HAP-1 (cell line): ENCODE measurements around the gene RPL21.

Source experiments
- DNase-seq, 2 experiments: peaks; one replicate each; pipeline ENCODE4 v3.0.0-alpha.2; 2016 to 2020; ENCODE audit warnings: low spot score in 2 of 2
- H3K27me3 ChIP-seq: fragments of 250-450 bp; sonication (Bioruptor Pico); 2 replicates; pipeline ENCODE4 v1.5.1; 2020; ENCODE audit warnings: low read depth, mild to moderate bottlenecking, moderate library complexity
- H3K36me3 ChIP-seq: fragments of 250-450 bp; sonication (Bioruptor Pico); replicated peaks from 2 replicates; pipeline ENCODE4 v1.5.1; 2020; ENCODE audit warnings: mild to moderate bottlenecking
- H3K4me1 ChIP-seq: fragments of 250-450 bp; sonication (Bioruptor Pico); 2 replicates; pipeline ENCODE4 v1.5.1; 2020; ENCODE audit warnings: mild to moderate bottlenecking
- H3K4me3 ChIP-seq: fragments of 250-450 bp; sonication (Bioruptor Pico); 2 replicates; pipeline ENCODE4 v1.5.1; 2020; ENCODE audit warnings: mild to moderate bottlenecking, moderate library complexity
- H3K9me3 ChIP-seq: fragments of 250-450 bp; sonication (Bioruptor Pico); 2 replicates; pipeline ENCODE4 v1.5.1; 2020; ENCODE audit warnings: mild to moderate bottlenecking, moderate library complexity
- in situ Hi-C: fragments of 300-500 bp; cut with MboI; formaldehyde crosslinking; loops from 3 replicates; pipeline ENCODE4 v1.14.3; 2020; ENCODE audit warnings: low sequenced_read_pairs, inconsistent platforms, mixed read lengths

The RPL21 gene

GRCh38 chr13:27264648-27265047, 13.3 kb downstream of the RPL21 start:
- Histone ChIP-seq H3K4me3 (no peak overlapping the region), H3K27me3 (no peaks in the 10 kb centered on the region), H3K4me1 (peaks cover 30% of the 10 kb centered on the region), H3K9me3 (no peaks in the 10 kb centered on the region), H3K36me3 (peaks cover 11% of the 10 kb centered on the region)
- no peak for DNase-seq
- in situ Hi-C loops = no loop called here

GRCh38 chr13:27266917-27267316, 15.6 kb downstream of the RPL21 start:
- no peak for DNase-seq
- peaks cover 2% of the 10 kb centered on the region for H3K36me3 ChIP-seq
- H3K4me1 ChIP-seq = peaks cover 16% of the 10 kb centered on the region
- H3K9me3 ChIP-seq = no peaks in the 10 kb centered on the region
- no peaks in the 10 kb centered on the region for H3K27me3 ChIP-seq
- no peak overlapping the region for H3K4me3 ChIP-seq
- in situ Hi-C loops = no loop called here

GRCh38 chr13:27267596-27267995, 16.2 kb downstream of the RPL21 start:
- Histone ChIP-seq H3K9me3 (no peaks in the 10 kb centered on the region), H3K4me3 (no peak overlapping the region), H3K4me1 (peaks cover 16% of the 10 kb centered on the region), H3K27me3 (no peaks in the 10 kb centered on the region), H3K36me3 (no peaks in the 10 kb centered on the region)
- in situ Hi-C loops = no loop called here
- DNase-seq = no peak

- DNase-seq = no peak
- in situ Hi-C loops = no loop called here
Observed at GRCh38 chr13:27269114-27269665, 17.8 kb downstream of the RPL21 start.

GRCh38 chr13:27270594-27271520, 19.5 kb downstream of the RPL21 start, which contains the start of gene RASL11A:
RASL11A (plus strand) TSS chr13:27270830; CDS start chr13:27270945, 115 bp downstream.
- in situ Hi-C loops = no loop called here
- peaks cover 16% of the 10 kb centered on the region for H3K4me1 ChIP-seq
- H3K4me3 ChIP-seq = peak within 1 kb of the TSS; percentile 56
- H3K36me3 ChIP-seq = no peaks in the 10 kb centered on the region
- no peaks in the 10 kb centered on the region for H3K9me3 ChIP-seq
- peak; percentile 81 to 91 for DNase-seq
- H3K27me3 ChIP-seq = no peaks in the 10 kb centered on the region

More at GRCh38 chr13:27269114-27269665, 17.8 kb downstream of the RPL21 start:
- no peaks in the 10 kb centered on the region for H3K27me3 ChIP-seq
- H3K9me3 ChIP-seq = no peaks in the 10 kb centered on the region
- H3K4me3 ChIP-seq = no peak overlapping the region
- no peaks in the 10 kb centered on the region for H3K36me3 ChIP-seq
- H3K4me1 ChIP-seq = peaks cover 16% of the 10 kb centered on the region

GRCh38 chr13:27271570-27272096, 20.3 kb downstream of the RPL21 start:
- Histone ChIP-seq H3K9me3 (no peaks in the 10 kb centered on the region), H3K36me3 (no peaks in the 10 kb centered on the region), H3K27me3 (no peaks in the 10 kb centered on the region), H3K4me1 (peaks cover 14% of the 10 kb centered on the region), H3K4me3 (peak overlapping the region; percentile 56)
- DNase-seq = no peak
- in situ Hi-C loops = no loop called here

GRCh38 chr13:27273658-27274425, 22.5 kb downstream of the RPL21 start:
- in situ Hi-C loops = no loop called here

GRCh38 chr13:27274631-27275030, 23.3 kb downstream of the RPL21 start:
- in situ Hi-C loops = no loop called here

More at GRCh38 chr13:27273658-27274425, 22.5 kb downstream of the RPL21 start:
- 0 out of 2 replicates have a peak, but pooled peaks cover 3% of the 10 kb centered on the region for H3K4me1 ChIP-seq
- H3K36me3 ChIP-seq = no peaks in the 10 kb centered on the region
- no peaks in the 10 kb centered on the region for H3K27me3 ChIP-seq
- H3K4me3 ChIP-seq = no peak overlapping the region
- H3K9me3 ChIP-seq = no peaks in the 10 kb centered on the region
- DNase-seq = no peak

GRCh38 chr13:27276188-27276587, 24.8 kb downstream of the RPL21 start:
- in situ Hi-C loops = no loop called here
- Histone ChIP-seq H3K27me3 (no peaks in the 10 kb centered on the region), H3K4me1 (0 out of 2 replicates have a peak, but pooled peaks cover 3% of the 10 kb centered on the region), H3K9me3 (no peaks in the 10 kb centered on the region), H3K36me3 (no peaks in the 10 kb centered on the region), H3K4me3 (no peak overlapping the region)
- no peak for DNase-seq

More at GRCh38 chr13:27274631-27275030, 23.3 kb downstream of the RPL21 start:
- H3K9me3 ChIP-seq = no peaks in the 10 kb centered on the region
- no peak overlapping the region for H3K4me3 ChIP-seq
- no peaks in the 10 kb centered on the region for H3K27me3 ChIP-seq
- DNase-seq = no peak
- 0 out of 2 replicates have a peak, but pooled peaks cover 3% of the 10 kb centered on the region for H3K4me1 ChIP-seq
- H3K36me3 ChIP-seq = no peaks in the 10 kb centered on the region

GRCh38 chr13:27279506-27279905, 28.1 kb downstream of the RPL21 start:
- Histone ChIP-seq H3K27me3 (no peaks in the 10 kb centered on the region), H3K4me3 (no peak overlapping the region), H3K36me3 (no peaks in the 10 kb centered on the region), H3K9me3 (no peaks in the 10 kb centered on the region), H3K4me1 (no peaks in the 10 kb centered on the region)
- in situ Hi-C loops = no loop called here
- DNase-seq = no peak

GRCh38 chr13:27280009-27280656, 28.8 kb downstream of the RPL21 start:
- no peaks in the 10 kb centered on the region for H3K27me3 ChIP-seq
- no peak for DNase-seq
- no peaks in the 10 kb centered on the region for H3K36me3 ChIP-seq

GRCh38 chr13:27280841-27281240, 29.5 kb downstream of the RPL21 start:
- no peak for DNase-seq
- Histone ChIP-seq H3K4me3 (no peak overlapping the region), H3K27me3 (no peaks in the 10 kb centered on the region), H3K4me1 (no peaks in the 10 kb centered on the region), H3K9me3 (no peaks in the 10 kb centered on the region), H3K36me3 (no peaks in the 10 kb centered on the region)
- in situ Hi-C loops = no loop called here

More at GRCh38 chr13:27280009-27280656, 28.8 kb downstream of the RPL21 start:
- Histone ChIP-seq H3K4me3 (no peak overlapping the region), H3K4me1 (no peaks in the 10 kb centered on the region), H3K9me3 (no peaks in the 10 kb centered on the region)
- in situ Hi-C loops = no loop called here

GRCh38 chr13:27281420-27281819, 30.1 kb downstream of the RPL21 start:
- H3K36me3 ChIP-seq = no peaks in the 10 kb centered on the region
- no peaks in the 10 kb centered on the region for H3K4me1 ChIP-seq
- H3K27me3 ChIP-seq = no peaks in the 10 kb centered on the region
- H3K4me3 ChIP-seq = no peak overlapping the region
- no peaks in the 10 kb centered on the region for H3K9me3 ChIP-seq
- DNase-seq = no peak
- in situ Hi-C loops = no loop called here
